Measurements from ENCODE around the gene AKT3. TPM values are rescaled to one million over a fixed set of nuclear protein-coding genes. Genes with fewer than 3 reads are reported as not detected.

Gene AKT3
- total and polyA plus RNA-seq, 7 donors: 2.1 to 105 (median 66.4) TPM

GRCh38 chr1:243739335-243740003, 110.6 kb downstream of the AKT3 start:
- Histone ChIP-seq H3K4me3 (no peak overlapping the region), H3K27me3 (no peaks in the 10 kb centered on the region), H3K9me3 (no peaks in the 10 kb centered on the region), H3K4me1 (peaks cover 0 to 28% (median 15%) of the 10 kb centered on the region in 4 donors), H3K27ac (no peak overlapping the region), H3K36me3 (no peaks in the 10 kb centered on the region)
- intact Hi-C loops (cut with DNase I): no loop called here
- WGBS, 2 donors: 47 to 68% methylated on average over 3 of the region's 3 CpGs
- TF ChIP-seq POLR2AphosphoS5 (IDR thresholded peaks at IDR 0.05) (no peak), EP300 (IDR thresholded peaks at IDR 0.05) (no peak), POLR2A (IDR thresholded peaks at IDR 0.05) (no peak)
- TF ChIP-seq, protein P1, sequence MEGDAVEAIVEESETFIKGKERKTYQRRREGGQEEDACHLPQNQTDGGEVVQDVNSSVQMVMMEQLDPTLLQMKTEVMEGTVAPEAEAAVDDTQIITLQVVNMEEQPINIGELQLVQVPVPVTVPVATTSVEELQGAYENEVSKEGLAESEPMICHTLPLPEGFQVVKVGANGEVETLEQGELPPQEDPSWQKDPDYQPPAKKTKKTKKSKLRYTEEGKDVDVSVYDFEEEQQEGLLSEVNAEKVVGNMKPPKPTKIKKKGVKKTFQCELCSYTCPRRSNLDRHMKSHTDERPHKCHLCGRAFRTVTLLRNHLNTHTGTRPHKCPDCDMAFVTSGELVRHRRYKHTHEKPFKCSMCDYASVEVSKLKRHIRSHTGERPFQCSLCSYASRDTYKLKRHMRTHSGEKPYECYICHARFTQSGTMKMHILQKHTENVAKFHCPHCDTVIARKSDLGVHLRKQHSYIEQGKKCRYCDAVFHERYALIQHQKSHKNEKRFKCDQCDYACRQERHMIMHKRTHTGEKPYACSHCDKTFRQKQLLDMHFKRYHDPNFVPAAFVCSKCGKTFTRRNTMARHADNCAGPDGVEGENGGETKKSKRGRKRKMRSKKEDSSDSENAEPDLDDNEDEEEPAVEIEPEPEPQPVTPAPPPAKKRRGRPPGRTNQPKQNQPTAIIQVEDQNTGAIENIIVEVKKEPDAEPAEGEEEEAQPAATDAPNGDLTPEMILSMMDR (IDR thresholded peaks at IDR 0.05): no peak
- DNase-seq: no peak

DNA sequence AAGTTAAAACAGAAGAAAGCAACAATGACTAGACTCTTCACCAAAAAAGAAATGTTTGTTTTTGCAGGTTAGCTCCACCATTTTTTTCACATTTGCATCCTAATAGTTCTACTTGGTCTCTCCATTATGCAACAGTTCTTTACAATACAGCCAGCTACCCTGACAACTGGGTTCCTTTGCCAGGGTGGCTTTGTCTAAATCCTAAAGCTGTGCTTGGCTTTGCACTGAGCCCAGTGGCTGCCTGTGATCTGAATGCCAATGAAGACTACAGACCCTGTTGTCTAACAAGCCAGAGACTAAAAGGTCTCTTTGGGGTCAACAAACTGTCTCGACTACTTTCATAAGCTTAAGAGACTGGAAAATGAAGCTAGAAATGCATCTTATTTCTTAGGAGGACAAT, 112.0 kb downstream of the AKT3 start:
- H3K27me3 ChIP-seq: no peaks in the 10 kb centered on the region
- no peak for TF ChIP-seq POLR2AphosphoS5 (IDR thresholded peaks at IDR 0.05)
- TF ChIP-seq, protein P1 (IDR thresholded peaks at IDR 0.05): no peak
- TF ChIP-seq EP300 (IDR thresholded peaks at IDR 0.05): no peak
- TF ChIP-seq POLR2A (IDR thresholded peaks at IDR 0.05): no peak
- intact Hi-C loops (cut with DNase I): no loop called here
- 64 to 71% methylated on average over 1 of the region's 1 CpG for WGBS, 2 donors
- no peak overlapping the region for H3K27ac ChIP-seq
- H3K36me3 ChIP-seq: no peaks in the 10 kb centered on the region
- DNase-seq: no peak
- H3K4me1 ChIP-seq: peaks cover 0 to 25% (median 14%) of the 10 kb centered on the region in 4 donors
- H3K4me3 ChIP-seq: no peak overlapping the region
- no peaks in the 10 kb centered on the region for H3K9me3 ChIP-seq

- DNase-seq: no peak
- no peaks in the 10 kb centered on the region for H3K9me3 ChIP-seq
- WGBS, 2 donors: 80 to 88% methylated on average over 3 of the region's 3 CpGs
- H3K36me3 ChIP-seq: no peaks in the 10 kb centered on the region
- no peak overlapping the region for H3K4me3 ChIP-seq
- no peak overlapping the region for H3K27ac ChIP-seq
- no peak for TF ChIP-seq POLR2AphosphoS5 (IDR thresholded peaks at IDR 0.05)
- no peak for TF ChIP-seq POLR2A (IDR thresholded peaks at IDR 0.05)
- no peaks in the 10 kb centered on the region for H3K27me3 ChIP-seq
- intact Hi-C loops (cut with DNase I): no loop called here
- peaks cover 0 to 33% (median 20%) of the 10 kb centered on the region in 4 donors for H3K4me1 ChIP-seq
Measured at GRCh38 chr1:243735457-243735856, 114.6 kb downstream of the AKT3 start.

- intact Hi-C loops (cut with DNase I): no loop called here
- no peak for DNase-seq
- Histone ChIP-seq H3K27ac (no peak overlapping the region), H3K36me3 (no peaks in the 10 kb centered on the region), H3K4me1 (peaks cover 0 to 33% (median 13%) of the 10 kb centered on the region in 4 donors), H3K27me3 (no peaks in the 10 kb centered on the region), H3K4me3 (no peak overlapping the region), H3K9me3 (no peaks in the 10 kb centered on the region)
- no peak for TF ChIP-seq POLR2A (IDR thresholded peaks at IDR 0.05)
- TF ChIP-seq, protein P1 (IDR thresholded peaks at IDR 0.05): no peak
- no peak for TF ChIP-seq EP300 (IDR thresholded peaks at IDR 0.05)
- TF ChIP-seq POLR2AphosphoS5 (IDR thresholded peaks at IDR 0.05): no peak
- 46 to 57% methylated on average over 2 of the region's 2 CpGs for WGBS, 2 donors
Measured at GRCh38 chr1:243734308-243734695, 115.7 kb downstream of the AKT3 start.

GRCh38 chr1:243733670-243734307, 116.3 kb downstream of the AKT3 start:
- Histone ChIP-seq H3K4me3 (no peak overlapping the region), H3K27me3 (no peaks in the 10 kb centered on the region), H3K27ac (no peak overlapping the region), H3K9me3 (no peaks in the 10 kb centered on the region), H3K36me3 (no peaks in the 10 kb centered on the region), H3K4me1 (peaks cover 0 to 33% (median 13%) of the 10 kb centered on the region in 4 donors)
- DNase-seq: no peak
- intact Hi-C loops (cut with DNase I): no loop called here
- WGBS, 2 donors: 77 to 94% methylated on average over 1 of the region's 1 CpG
- TF ChIP-seq POLR2A (IDR thresholded peaks at IDR 0.05): no peak
- TF ChIP-seq, protein P1 (IDR thresholded peaks at IDR 0.05): no peak
- TF ChIP-seq POLR2AphosphoS5 (IDR thresholded peaks at IDR 0.05): no peak
- no peak for TF ChIP-seq EP300 (IDR thresholded peaks at IDR 0.05)

All from sigmoid colon (tissue), 7 donors.